AG10803 (cell line): Measurements from ENCODE around the gene ALDH9A1.

Source experiments
- DNase-seq: peaks from one replicate; pipeline ENCODE4 v3.0.0; 2010; ENCODE audit warnings: low read depth
- H3K4me3 ChIP-seq: 2 replicates; pipeline ENCODE4 v1.5.1; 2011; ENCODE audit warnings: mild to moderate bottlenecking, low read length, control low read depth
- CTCF ChIP-seq: conservative IDR thresholded peaks from 2 replicates; pipeline ENCODE4 v1.5.1; 2011; ENCODE audit warnings: mild to moderate bottlenecking, low read length, control low read depth, inconsistent platforms

The ALDH9A1 gene

GRCh38 chr1:165650981-165651625 is 47.3 kb downstream of the ALDH9A1 start:
- TF ChIP-seq CTCF: no peak
- H3K4me3 ChIP-seq: no peak overlapping the region
- no peak for DNase-seq

DNA sequence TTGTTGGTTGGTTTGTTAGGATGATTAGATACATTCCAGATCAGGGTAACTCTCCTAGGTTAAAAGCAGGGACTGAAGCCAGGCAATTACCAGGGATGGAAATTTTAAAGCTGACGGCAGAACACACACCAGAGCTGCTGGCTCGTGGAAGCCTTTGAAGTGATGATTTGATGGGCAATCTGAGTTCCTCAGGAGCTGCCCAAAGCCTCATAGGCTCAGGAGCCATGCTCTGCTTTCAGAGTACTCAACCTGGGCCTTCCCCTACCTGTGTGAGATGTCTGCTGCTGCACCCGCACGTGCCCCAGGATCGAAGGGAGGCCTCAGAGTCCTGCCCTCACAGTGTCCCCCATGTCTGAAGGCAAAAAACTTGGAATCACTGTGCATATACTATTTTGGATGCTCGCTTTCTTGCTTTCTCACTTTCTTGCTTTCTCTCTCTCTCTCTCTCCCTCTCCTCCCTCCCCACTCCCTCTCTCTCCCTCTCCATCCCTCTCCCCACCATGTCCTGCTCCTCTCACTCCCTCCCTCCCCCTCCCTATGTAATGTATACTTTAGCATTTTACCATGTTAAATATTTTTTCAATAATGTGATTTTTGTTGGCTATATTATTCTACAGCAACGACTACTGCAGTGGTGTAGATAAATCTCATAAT is 49.3 kb downstream of the ALDH9A1 start:
- TF ChIP-seq CTCF: no peak
- no peak overlapping the region for H3K4me3 ChIP-seq
- DNase-seq: no peak

GRCh38 chr1:165647970-165648369 is 50.4 kb downstream of the ALDH9A1 start:
- DNase-seq: peak; percentile 33
- no peak overlapping the region for H3K4me3 ChIP-seq
- no peak for TF ChIP-seq CTCF

DNA sequence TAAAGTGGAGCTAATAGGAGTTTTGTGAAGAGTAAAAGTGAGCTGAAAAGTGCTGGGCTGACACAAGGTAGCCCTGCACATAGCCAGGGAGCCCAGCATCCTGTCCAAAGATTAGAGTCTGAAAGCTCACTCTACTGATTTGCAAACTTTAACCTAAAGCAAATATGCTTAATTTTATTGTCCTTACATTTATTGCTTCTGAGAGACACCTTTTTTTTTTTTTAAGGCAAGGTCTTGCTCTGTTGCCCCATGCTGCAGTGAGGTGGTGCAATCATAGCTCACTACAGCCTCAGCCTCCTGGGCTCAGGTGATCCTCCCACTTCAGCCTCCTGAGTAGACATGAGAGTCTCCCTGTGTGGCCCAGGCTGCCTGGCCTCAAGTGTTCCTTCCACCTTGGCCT is 50.8 kb downstream of the ALDH9A1 start:
- H3K4me3 ChIP-seq: no peak overlapping the region
- TF ChIP-seq CTCF: no peak
- no peak for DNase-seq

DNA sequence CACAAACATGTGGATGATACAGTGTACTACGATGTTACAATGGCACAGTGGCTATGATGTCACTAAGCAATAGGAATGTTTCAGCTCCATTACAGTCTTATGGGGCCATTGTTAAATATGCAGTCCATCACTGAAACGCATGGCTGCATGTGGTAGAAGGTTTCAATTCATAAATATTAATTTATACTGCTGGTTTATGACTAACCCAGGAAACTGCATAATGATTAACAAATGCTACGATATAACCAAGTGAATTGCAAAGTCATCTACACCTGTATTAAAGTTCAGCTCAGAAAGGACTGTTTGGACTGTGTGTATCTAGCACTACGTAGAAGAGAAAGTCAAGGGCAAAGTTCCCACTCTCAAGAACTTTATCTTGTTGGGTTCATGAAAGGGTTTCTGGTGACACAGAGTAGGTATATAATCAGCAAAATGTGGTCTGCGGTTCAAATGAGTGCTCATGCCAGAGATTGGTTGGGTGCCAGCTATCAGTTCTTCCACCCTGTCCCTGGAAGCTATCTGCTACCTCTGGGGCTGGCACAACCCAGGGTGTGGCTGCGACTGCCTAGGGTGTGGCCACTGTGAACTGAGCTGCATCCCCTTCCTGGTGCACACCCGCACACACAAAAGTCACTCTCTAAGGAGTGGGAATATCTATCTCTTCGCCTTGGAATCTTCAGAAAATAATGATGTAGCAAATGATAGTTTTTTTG is 52.6 kb downstream of the ALDH9A1 start:
- DNase-seq: no peak
- H3K4me3 ChIP-seq: no peak overlapping the region
- no peak for TF ChIP-seq CTCF

GRCh38 chr1:165644064-165644735 is 54.2 kb downstream of the ALDH9A1 start:
- TF ChIP-seq CTCF: no peak
- DNase-seq: no peak
- no peak overlapping the region for H3K4me3 ChIP-seq
